WTC11 (cell line): ENCODE data around the gene PDZRN3.

ENCODE experiments used
- ELF4 ChIP-seq: sonication (generic); formaldehyde crosslinking; IDR thresholded peaks from 2 replicates; pipeline ENCODE4 v1.8.1; 2022; ENCODE audit warnings: low read depth, mild to moderate bottlenecking, moderate library complexity, missing genetic modification reagents
- NFYB ChIP-seq: sonication (generic); formaldehyde crosslinking; conservative IDR thresholded peaks from 2 replicates; pipeline ENCODE4 v1.8.0; 2022; ENCODE audit warnings: low read depth, missing genetic modification reagents
- NR1H2 ChIP-seq: sonication (generic); formaldehyde crosslinking; IDR thresholded peaks from 2 replicates; pipeline ENCODE4 v1.9.0; 2021; ENCODE audit warnings: mild to moderate bottlenecking, moderate library complexity, missing genetic modification reagents
- TF ChIP-seq, protein P1 (sequence below): sonication (generic); formaldehyde crosslinking; IDR thresholded peaks from 2 replicates; pipeline ENCODE4 v1.8.1; 2023; ENCODE audit warnings: mild to moderate bottlenecking, missing genetic modification reagents, moderate library complexity
- TF ChIP-seq, protein P2 (sequence below): sonication (generic); formaldehyde crosslinking; IDR thresholded peaks from 2 replicates; pipeline ENCODE4 v1.8.0; 2022; ENCODE audit warnings: mild to moderate bottlenecking, missing genetic modification reagents
- TF ChIP-seq, protein P3 (sequence below): fragments of 200-600 bp; IDR thresholded peaks from 2 replicates; pipeline ENCODE4 v1.8.0; 2022; ENCODE audit warnings: antibody characterized with exemption
- TF ChIP-seq, protein P4 (sequence below): sonication (generic); formaldehyde crosslinking; IDR thresholded peaks from 2 replicates; pipeline ENCODE4 v1.8.1; 2023; ENCODE audit warnings: mild to moderate bottlenecking, missing genetic modification reagents, borderline replicate concordance
- TF ChIP-seq, protein P5 (sequence below): sonication (generic); formaldehyde crosslinking; IDR thresholded peaks from 2 replicates; pipeline ENCODE4 v1.8.0; 2022; ENCODE audit warnings: mild to moderate bottlenecking, missing genetic modification reagents
- TF ChIP-seq, protein P6 (sequence below): sonication (generic); formaldehyde crosslinking; IDR thresholded peaks from 2 replicates; pipeline ENCODE4 v1.8.1; 2023; ENCODE audit warnings: mild to moderate bottlenecking, missing genetic modification reagents, moderate library complexity
- TF ChIP-seq, protein P7 (sequence below): sonication (generic); formaldehyde crosslinking; IDR thresholded peaks from 2 replicates; pipeline ENCODE4 v1.8.0; 2022; ENCODE audit warnings: missing genetic modification reagents

DNA sequence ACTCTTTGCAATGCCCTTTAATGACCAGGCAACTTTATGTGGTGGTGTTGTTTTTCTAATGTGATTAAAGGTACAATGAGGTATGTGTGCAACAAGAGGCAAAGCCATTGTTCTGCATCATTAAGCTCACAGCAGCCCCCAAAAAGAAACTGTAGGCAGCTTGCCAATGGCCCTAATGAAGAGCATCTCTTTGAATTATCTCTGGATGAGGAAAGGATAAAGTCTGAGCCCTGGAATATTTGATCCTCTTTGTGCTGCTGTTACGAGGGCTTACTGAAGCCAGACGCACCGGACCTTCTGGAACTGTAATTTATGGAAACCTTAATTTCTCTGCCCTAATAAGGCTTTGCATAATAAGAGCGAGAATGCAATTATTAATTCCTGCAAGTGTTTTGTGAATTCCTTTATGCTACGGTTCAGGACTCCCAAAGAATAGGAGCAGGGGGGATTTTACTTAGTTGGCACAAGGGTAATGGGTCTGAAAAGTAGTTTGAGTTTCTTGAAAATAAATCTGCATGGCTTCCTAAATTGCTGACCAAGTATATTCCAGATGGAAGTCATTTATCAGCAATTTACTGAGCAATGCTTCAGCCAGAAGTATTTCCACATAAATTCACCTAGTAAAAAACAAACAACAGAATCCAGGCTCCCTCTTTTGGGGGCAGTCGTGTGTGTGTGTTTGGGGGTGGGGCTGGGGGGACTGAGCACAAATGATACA is 193.4 kb downstream of the PDZRN3 start:
- TF ChIP-seq, protein P1, sequence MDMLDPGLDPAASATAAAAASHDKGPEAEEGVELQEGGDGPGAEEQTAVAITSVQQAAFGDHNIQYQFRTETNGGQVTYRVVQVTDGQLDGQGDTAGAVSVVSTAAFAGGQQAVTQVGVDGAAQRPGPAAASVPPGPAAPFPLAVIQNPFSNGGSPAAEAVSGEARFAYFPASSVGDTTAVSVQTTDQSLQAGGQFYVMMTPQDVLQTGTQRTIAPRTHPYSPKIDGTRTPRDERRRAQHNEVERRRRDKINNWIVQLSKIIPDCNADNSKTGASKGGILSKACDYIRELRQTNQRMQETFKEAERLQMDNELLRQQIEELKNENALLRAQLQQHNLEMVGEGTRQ (CRISPR knock-in tag): no peak
- TF ChIP-seq, protein P2, sequence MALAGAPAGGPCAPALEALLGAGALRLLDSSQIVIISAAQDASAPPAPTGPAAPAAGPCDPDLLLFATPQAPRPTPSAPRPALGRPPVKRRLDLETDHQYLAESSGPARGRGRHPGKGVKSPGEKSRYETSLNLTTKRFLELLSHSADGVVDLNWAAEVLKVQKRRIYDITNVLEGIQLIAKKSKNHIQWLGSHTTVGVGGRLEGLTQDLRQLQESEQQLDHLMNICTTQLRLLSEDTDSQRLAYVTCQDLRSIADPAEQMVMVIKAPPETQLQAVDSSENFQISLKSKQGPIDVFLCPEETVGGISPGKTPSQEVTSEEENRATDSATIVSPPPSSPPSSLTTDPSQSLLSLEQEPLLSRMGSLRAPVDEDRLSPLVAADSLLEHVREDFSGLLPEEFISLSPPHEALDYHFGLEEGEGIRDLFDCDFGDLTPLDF (CRISPR knock-in tag): no peak
- TF ChIP-seq, protein P3, sequence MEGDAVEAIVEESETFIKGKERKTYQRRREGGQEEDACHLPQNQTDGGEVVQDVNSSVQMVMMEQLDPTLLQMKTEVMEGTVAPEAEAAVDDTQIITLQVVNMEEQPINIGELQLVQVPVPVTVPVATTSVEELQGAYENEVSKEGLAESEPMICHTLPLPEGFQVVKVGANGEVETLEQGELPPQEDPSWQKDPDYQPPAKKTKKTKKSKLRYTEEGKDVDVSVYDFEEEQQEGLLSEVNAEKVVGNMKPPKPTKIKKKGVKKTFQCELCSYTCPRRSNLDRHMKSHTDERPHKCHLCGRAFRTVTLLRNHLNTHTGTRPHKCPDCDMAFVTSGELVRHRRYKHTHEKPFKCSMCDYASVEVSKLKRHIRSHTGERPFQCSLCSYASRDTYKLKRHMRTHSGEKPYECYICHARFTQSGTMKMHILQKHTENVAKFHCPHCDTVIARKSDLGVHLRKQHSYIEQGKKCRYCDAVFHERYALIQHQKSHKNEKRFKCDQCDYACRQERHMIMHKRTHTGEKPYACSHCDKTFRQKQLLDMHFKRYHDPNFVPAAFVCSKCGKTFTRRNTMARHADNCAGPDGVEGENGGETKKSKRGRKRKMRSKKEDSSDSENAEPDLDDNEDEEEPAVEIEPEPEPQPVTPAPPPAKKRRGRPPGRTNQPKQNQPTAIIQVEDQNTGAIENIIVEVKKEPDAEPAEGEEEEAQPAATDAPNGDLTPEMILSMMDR: no peak
- TF ChIP-seq NR1H2 (no peak), ELF4 (CRISPR knock-in tag) (no peak), NFYB (CRISPR knock-in tag) (no peak)
- TF ChIP-seq, protein P4, sequence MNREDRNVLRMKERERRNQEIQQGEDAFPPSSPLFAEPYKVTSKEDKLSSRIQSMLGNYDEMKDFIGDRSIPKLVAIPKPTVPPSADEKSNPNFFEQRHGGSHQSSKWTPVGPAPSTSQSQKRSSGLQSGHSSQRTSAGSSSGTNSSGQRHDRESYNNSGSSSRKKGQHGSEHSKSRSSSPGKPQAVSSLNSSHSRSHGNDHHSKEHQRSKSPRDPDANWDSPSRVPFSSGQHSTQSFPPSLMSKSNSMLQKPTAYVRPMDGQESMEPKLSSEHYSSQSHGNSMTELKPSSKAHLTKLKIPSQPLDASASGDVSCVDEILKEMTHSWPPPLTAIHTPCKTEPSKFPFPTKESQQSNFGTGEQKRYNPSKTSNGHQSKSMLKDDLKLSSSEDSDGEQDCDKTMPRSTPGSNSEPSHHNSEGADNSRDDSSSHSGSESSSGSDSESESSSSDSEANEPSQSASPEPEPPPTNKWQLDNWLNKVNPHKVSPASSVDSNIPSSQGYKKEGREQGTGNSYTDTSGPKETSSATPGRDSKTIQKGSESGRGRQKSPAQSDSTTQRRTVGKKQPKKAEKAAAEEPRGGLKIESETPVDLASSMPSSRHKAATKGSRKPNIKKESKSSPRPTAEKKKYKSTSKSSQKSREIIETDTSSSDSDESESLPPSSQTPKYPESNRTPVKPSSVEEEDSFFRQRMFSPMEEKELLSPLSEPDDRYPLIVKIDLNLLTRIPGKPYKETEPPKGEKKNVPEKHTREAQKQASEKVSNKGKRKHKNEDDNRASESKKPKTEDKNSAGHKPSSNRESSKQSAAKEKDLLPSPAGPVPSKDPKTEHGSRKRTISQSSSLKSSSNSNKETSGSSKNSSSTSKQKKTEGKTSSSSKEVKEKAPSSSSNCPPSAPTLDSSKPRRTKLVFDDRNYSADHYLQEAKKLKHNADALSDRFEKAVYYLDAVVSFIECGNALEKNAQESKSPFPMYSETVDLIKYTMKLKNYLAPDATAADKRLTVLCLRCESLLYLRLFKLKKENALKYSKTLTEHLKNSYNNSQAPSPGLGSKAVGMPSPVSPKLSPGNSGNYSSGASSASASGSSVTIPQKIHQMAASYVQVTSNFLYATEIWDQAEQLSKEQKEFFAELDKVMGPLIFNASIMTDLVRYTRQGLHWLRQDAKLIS (CRISPR knock-in tag): no peak
- TF ChIP-seq, protein P5, sequence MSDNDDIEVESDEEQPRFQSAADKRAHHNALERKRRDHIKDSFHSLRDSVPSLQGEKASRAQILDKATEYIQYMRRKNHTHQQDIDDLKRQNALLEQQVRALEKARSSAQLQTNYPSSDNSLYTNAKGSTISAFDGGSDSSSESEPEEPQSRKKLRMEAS (CRISPR knock-in tag): no peak
- TF ChIP-seq, protein P6, sequence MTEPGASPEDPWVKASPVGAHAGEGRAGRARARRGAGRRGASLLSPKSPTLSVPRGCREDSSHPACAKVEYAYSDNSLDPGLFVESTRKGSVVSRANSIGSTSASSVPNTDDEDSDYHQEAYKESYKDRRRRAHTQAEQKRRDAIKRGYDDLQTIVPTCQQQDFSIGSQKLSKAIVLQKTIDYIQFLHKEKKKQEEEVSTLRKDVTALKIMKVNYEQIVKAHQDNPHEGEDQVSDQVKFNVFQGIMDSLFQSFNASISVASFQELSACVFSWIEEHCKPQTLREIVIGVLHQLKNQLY (CRISPR knock-in tag): no peak
- TF ChIP-seq, protein P7, sequence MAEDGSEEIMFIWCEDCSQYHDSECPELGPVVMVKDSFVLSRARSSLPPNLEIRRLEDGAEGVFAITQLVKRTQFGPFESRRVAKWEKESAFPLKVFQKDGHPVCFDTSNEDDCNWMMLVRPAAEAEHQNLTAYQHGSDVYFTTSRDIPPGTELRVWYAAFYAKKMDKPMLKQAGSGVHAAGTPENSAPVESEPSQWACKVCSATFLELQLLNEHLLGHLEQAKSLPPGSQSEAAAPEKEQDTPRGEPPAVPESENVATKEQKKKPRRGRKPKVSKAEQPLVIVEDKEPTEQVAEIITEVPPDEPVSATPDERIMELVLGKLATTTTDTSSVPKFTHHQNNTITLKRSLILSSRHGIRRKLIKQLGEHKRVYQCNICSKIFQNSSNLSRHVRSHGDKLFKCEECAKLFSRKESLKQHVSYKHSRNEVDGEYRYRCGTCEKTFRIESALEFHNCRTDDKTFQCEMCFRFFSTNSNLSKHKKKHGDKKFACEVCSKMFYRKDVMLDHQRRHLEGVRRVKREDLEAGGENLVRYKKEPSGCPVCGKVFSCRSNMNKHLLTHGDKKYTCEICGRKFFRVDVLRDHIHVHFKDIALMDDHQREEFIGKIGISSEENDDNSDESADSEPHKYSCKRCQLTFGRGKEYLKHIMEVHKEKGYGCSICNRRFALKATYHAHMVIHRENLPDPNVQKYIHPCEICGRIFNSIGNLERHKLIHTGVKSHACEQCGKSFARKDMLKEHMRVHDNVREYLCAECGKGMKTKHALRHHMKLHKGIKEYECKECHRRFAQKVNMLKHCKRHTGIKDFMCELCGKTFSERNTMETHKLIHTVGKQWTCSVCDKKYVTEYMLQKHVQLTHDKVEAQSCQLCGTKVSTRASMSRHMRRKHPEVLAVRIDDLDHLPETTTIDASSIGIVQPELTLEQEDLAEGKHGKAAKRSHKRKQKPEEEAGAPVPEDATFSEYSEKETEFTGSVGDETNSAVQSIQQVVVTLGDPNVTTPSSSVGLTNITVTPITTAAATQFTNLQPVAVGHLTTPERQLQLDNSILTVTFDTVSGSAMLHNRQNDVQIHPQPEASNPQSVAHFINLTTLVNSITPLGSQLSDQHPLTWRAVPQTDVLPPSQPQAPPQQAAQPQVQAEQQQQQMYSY (CRISPR knock-in tag): no peak
